ENCODE measurements around the gene SLC6A20.
"Not testable (repeated sequence)": the region's sequence is repeated elsewhere in the genome, so short reads cannot be mapped to it uniquely, and the experiment has no call there.

Gene SLC6A20

DNA sequence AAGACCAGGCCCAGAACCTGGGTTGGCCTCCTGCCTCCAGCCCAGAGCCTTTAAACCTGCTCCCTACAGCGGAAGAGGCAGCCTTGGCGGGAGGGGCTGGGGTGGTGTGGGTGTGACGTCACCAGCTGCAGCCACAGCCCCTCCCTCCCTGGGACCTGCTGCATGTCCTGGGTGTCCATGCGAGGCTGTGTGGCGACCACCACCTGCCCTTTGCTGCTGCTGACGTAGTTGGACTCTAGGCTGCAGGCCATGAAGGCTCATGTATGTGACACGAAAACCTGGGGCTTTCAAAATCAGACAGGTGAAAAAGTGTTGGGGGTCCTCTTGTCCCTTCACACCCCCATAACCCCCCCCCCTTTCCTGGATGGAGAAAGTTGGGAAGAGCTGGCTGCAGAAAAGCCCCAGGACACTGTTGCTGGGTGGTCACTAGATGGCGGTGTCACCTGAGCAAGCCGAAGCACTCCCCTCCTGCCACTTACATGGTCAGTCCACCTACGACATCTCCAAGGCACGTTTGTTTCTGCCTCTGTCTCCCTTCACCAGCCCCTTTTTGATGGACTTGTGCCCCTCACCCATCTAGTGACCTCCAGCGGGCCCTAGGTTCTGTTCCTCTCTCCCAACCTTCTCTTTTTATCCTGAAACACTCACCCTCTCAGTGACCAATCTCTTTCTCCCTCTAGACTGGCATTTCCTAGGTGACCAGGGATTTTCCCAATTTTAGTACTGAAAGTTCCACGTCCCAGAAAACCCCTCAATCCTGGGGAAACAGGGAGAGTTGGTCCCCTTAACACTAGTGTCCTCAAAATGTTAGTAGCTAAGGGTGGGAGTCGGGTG lies 35.2 kb downstream of the SLC6A20 start:
- whole genome bisulfite sequencing, 2 donors (ENCODE audit: extremely low coverage in 2 of 2, insufficient read length in 2 of 2, insufficient replicate concordance in 1 of 2): no CpG with 5 or more reads among the region's 14 CpGs
- H3K9ac ChIP-seq (ENCODE audit: low read depth, low read length, poor library complexity): no peak overlapping the region
- no peak overlapping the region for H3K4ac ChIP-seq (ENCODE audit: low read length)
- H3K4me2 ChIP-seq (ENCODE audit: insufficient read depth, low read length, poor library complexity, severe bottlenecking): no peak overlapping the region
- H2BK12ac ChIP-seq (ENCODE audit: low read length): no peak overlapping the region
- no peak overlapping the region for H2BK120ac ChIP-seq (ENCODE audit: low read depth, low read length)
- H3K4me1 ChIP-seq (ENCODE audit: control insufficient read depth in 2 of 2, insufficient read depth in 1 of 2, low read depth in 1 of 2, low read length in 2 of 2): no peaks in the 10 kb centered on the region
- H4K91ac ChIP-seq (ENCODE audit: low read depth, low read length, poor library complexity): no peak overlapping the region
- no peak overlapping the region for H4K8ac ChIP-seq (ENCODE audit: low read depth, low read length)
- H3K4me3 ChIP-seq (ENCODE audit: low read length in 2 of 2): no peak overlapping the region
- no peak overlapping the region for H3K27ac ChIP-seq (replicated peaks; ENCODE audit: low read length)
- peaks cover 0 to 5% (median 0%) of the 10 kb centered on the region in 3 experiments for H3K27me3 ChIP-seq (ENCODE audit: control insufficient read depth in 3 of 3, insufficient read depth in 3 of 3, low read depth in 1 of 3, low read length in 3 of 3)
- peak overlapping the region; percentile 76 for H2AFZ ChIP-seq (ENCODE audit: low read length)
- no peak overlapping the region for H3K23ac ChIP-seq (ENCODE audit: low read depth, low read length, poor library complexity)
- no peaks in the 10 kb centered on the region for H3K36me3 ChIP-seq (replicated peaks in 1 of 2; ENCODE audit: control insufficient read depth in 2 of 2, insufficient read depth in 2 of 2, low read length in 2 of 2)
- H3K79me1 ChIP-seq (ENCODE audit: low read depth, low read length): no peaks in the 10 kb centered on the region
- H2AK5ac ChIP-seq (ENCODE audit: low read depth, low read length): no peak overlapping the region
- H2BK15ac ChIP-seq (ENCODE audit: low read length): no peak overlapping the region
- peak; percentile 38 for DNase-seq (ENCODE audit: low spot score)
- peaks cover 0 to 2% of the 10 kb centered on the region in 2 donors for H3K9me3 ChIP-seq (replicated peaks in 1 of 2; ENCODE audit: control insufficient read depth in 2 of 2, insufficient read depth in 1 of 2, low read depth in 1 of 2, low read length in 2 of 2)
- H3K14ac ChIP-seq (ENCODE audit: low read length): no peak overlapping the region
- H2BK5ac ChIP-seq (ENCODE audit: low read length): no peak overlapping the region
- H3K18ac ChIP-seq (ENCODE audit: low read length): no peak overlapping the region

DNA sequence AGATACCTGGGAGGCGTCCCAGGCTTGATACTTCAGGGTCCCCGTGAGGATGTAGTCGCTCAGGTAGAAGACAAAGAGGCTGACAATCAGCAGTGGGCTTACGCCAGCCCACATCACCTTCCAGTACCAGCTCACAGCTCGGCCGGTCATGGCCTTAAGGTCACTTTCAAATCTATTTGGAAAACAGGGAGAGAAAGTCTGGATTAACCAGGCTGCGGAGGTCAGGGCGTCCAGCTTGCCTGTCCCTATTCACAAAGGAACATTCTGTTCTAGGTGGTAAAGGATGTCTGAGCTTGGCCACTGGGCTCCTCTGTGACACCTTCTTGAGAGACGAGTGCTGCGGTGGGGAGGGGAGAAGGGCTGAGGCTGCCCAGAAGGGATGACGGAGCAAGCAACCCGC lies 36.5 kb downstream of the SLC6A20 start:
- Histone ChIP-seq H3K27ac (replicated peaks; ENCODE audit: low read length) (no peak overlapping the region), H2BK12ac (ENCODE audit: low read length) (no peak overlapping the region)
- no CpG with 5 or more reads among the region's 12 CpGs for WGBS, 2 donors (ENCODE audit: extremely low coverage in 2 of 2, insufficient read length in 2 of 2, insufficient replicate concordance in 1 of 2)

DNA sequence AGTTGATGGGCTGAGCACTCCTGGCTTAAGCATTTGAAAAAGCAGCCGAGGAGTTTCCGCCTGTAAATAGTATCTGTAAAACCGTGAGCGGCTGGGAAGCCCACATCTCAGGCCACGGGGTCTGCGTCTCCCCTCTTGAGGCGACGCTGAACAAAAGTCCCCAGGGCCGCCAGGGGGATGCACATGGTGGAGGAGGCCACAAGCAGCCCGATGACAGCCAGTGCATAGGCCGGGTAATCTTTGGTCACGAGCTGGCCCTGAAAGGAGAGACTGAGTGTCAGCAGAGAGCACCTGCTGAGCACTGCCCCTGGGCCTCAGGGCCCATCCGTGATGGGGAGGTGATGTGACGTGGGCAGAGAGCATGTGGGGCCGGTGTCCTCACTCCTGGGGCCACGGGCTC lies 37.5 kb downstream of the SLC6A20 start:
- Histone ChIP-seq H3K4me3 (ENCODE audit: low read length in 2 of 2) (no peak overlapping the region), H3K18ac (ENCODE audit: low read length) (no peak overlapping the region), H3K9ac (ENCODE audit: low read depth, low read length, poor library complexity) (no peak overlapping the region), H3K9me3 (replicated peaks in 1 of 2; ENCODE audit: control insufficient read depth in 2 of 2, insufficient read depth in 1 of 2, low read depth in 1 of 2, low read length in 2 of 2) (no peaks in the 10 kb centered on the region), H3K27ac (replicated peaks; ENCODE audit: low read length) (no peak overlapping the region), H3K14ac (ENCODE audit: low read length) (no peak overlapping the region), H3K4me2 (ENCODE audit: insufficient read depth, low read length, poor library complexity, severe bottlenecking) (no peak overlapping the region), H4K8ac (ENCODE audit: low read depth, low read length) (no peak overlapping the region), H4K91ac (ENCODE audit: low read depth, low read length, poor library complexity) (no peak overlapping the region), H2BK5ac (ENCODE audit: low read length) (no peak overlapping the region), H2BK120ac (ENCODE audit: low read depth, low read length) (no peak overlapping the region), H3K27me3 (ENCODE audit: control insufficient read depth in 3 of 3, insufficient read depth in 3 of 3, low read depth in 1 of 3, low read length in 3 of 3) (peaks cover 0 to 5% (median 0%) of the 10 kb centered on the region in 3 experiments), H3K23ac (ENCODE audit: low read depth, low read length, poor library complexity) (peak overlapping the region; percentile 53), H2AFZ (ENCODE audit: low read length) (no peak overlapping the region), H3K4ac (ENCODE audit: low read length) (no peak overlapping the region), H3K36me3 (replicated peaks in 1 of 2; ENCODE audit: control insufficient read depth in 2 of 2, insufficient read depth in 2 of 2, low read length in 2 of 2) (no peaks in the 10 kb centered on the region), H3K4me1 (ENCODE audit: control insufficient read depth in 2 of 2, insufficient read depth in 1 of 2, low read depth in 1 of 2, low read length in 2 of 2) (no peaks in the 10 kb centered on the region), H3K79me1 (ENCODE audit: low read depth, low read length) (no peaks in the 10 kb centered on the region), H2BK15ac (ENCODE audit: low read length) (no peak overlapping the region), H2BK12ac (ENCODE audit: low read length) (no peak overlapping the region), H2AK5ac (ENCODE audit: low read depth, low read length) (no peak overlapping the region)
- WGBS, 2 donors (ENCODE audit: extremely low coverage in 2 of 2, insufficient read length in 2 of 2, insufficient replicate concordance in 1 of 2): no CpG with 5 or more reads among the region's 16 CpGs
- no peak for DNase-seq (ENCODE audit: low spot score)

More for the DNA sequence above, 36.5 kb downstream of the SLC6A20 start:
- no peak overlapping the region for H4K8ac ChIP-seq (ENCODE audit: low read depth, low read length)
- H3K14ac ChIP-seq (ENCODE audit: low read length): no peak overlapping the region
- DNase-seq (ENCODE audit: low spot score): no peak
- no peak overlapping the region for H2BK120ac ChIP-seq (ENCODE audit: low read depth, low read length)
- no peak overlapping the region for H3K23ac ChIP-seq (ENCODE audit: low read depth, low read length, poor library complexity)
- no peak overlapping the region for H4K91ac ChIP-seq (ENCODE audit: low read depth, low read length, poor library complexity)
- H3K4ac ChIP-seq (ENCODE audit: low read length): no peak overlapping the region
- H3K18ac ChIP-seq (ENCODE audit: low read length): no peak overlapping the region
- H2BK5ac ChIP-seq (ENCODE audit: low read length): no peak overlapping the region
- peaks cover 0 to 5% (median 0%) of the 10 kb centered on the region in 3 experiments for H3K27me3 ChIP-seq (ENCODE audit: control insufficient read depth in 3 of 3, insufficient read depth in 3 of 3, low read depth in 1 of 3, low read length in 3 of 3)
- no peak overlapping the region for H2AFZ ChIP-seq (ENCODE audit: low read length)
- H3K4me1 ChIP-seq (ENCODE audit: control insufficient read depth in 2 of 2, insufficient read depth in 1 of 2, low read depth in 1 of 2, low read length in 2 of 2): no peaks in the 10 kb centered on the region
- H3K9me3 ChIP-seq (replicated peaks in 1 of 2; ENCODE audit: control insufficient read depth in 2 of 2, insufficient read depth in 1 of 2, low read depth in 1 of 2, low read length in 2 of 2): no peaks in the 10 kb centered on the region
- H3K9ac ChIP-seq (ENCODE audit: low read depth, low read length, poor library complexity): no peak overlapping the region
- no peak overlapping the region for H2AK5ac ChIP-seq (ENCODE audit: low read depth, low read length)
- H2BK15ac ChIP-seq (ENCODE audit: low read length): no peak overlapping the region
- H3K4me2 ChIP-seq (ENCODE audit: insufficient read depth, low read length, poor library complexity, severe bottlenecking): no peak overlapping the region
- no peak overlapping the region for H3K4me3 ChIP-seq (ENCODE audit: low read length in 2 of 2)
- H3K36me3 ChIP-seq (replicated peaks in 1 of 2; ENCODE audit: control insufficient read depth in 2 of 2, insufficient read depth in 2 of 2, low read length in 2 of 2): no peaks in the 10 kb centered on the region
- H3K79me1 ChIP-seq (ENCODE audit: low read depth, low read length): no peaks in the 10 kb centered on the region

DNA sequence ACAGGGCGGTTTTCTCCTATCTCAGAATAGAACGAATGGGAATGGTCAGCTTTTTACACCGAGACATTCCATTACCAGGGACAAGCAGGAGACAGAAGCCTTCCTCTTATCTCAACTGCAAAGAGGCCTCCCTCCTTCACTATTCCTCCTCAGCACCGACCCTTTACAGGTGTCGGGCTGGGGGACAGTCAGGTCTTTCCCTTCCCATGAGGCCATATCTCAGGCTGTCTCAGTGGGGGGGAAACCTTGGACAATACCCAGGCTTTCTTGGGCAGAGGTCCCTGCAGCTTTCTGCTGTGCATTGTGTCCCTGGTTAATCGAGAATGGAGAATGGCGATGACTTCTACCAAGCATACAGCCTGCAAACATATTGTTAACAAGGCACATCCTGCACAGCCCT lies 39.2 kb downstream of the SLC6A20 start:
- not testable (repeated sequence) for H3K4me2 ChIP-seq (ENCODE audit: insufficient read depth, low read length, poor library complexity, severe bottlenecking); H2BK12ac ChIP-seq (ENCODE audit: low read length); H3K9me3 ChIP-seq (replicated peaks in 1 of 2; ENCODE audit: control insufficient read depth in 2 of 2, insufficient read depth in 1 of 2, low read depth in 1 of 2, low read length in 2 of 2); H3K27me3 ChIP-seq (ENCODE audit: control insufficient read depth in 3 of 3, insufficient read depth in 3 of 3, low read depth in 1 of 3, low read length in 3 of 3); H2AK5ac ChIP-seq (ENCODE audit: low read depth, low read length); H3K36me3 ChIP-seq (replicated peaks in 1 of 2; ENCODE audit: control insufficient read depth in 2 of 2, insufficient read depth in 2 of 2, low read length in 2 of 2); H3K4ac ChIP-seq (ENCODE audit: low read length); H3K79me1 ChIP-seq (ENCODE audit: low read depth, low read length); H3K27ac ChIP-seq (replicated peaks; ENCODE audit: low read length); H3K14ac ChIP-seq (ENCODE audit: low read length); H3K18ac ChIP-seq (ENCODE audit: low read length); H3K23ac ChIP-seq (ENCODE audit: low read depth, low read length, poor library complexity); H2BK15ac ChIP-seq (ENCODE audit: low read length); H3K4me1 ChIP-seq (ENCODE audit: control insufficient read depth in 2 of 2, insufficient read depth in 1 of 2, low read depth in 1 of 2, low read length in 2 of 2); H3K9ac ChIP-seq (ENCODE audit: low read depth, low read length, poor library complexity); H2BK5ac ChIP-seq (ENCODE audit: low read length); H3K4me3 ChIP-seq (ENCODE audit: low read length in 2 of 2); H4K8ac ChIP-seq (ENCODE audit: low read depth, low read length); H4K91ac ChIP-seq (ENCODE audit: low read depth, low read length, poor library complexity); H2BK120ac ChIP-seq (ENCODE audit: low read depth, low read length); H2AFZ ChIP-seq (ENCODE audit: low read length); DNase-seq (ENCODE audit: low spot score)
- no CpG with 5 or more reads among the region's 7 CpGs for WGBS, 2 donors (ENCODE audit: extremely low coverage in 2 of 2, insufficient read length in 2 of 2, insufficient replicate concordance in 1 of 2)
